ENCODE results near the gene CSF1R. TPM values are rescaled to one million over a fixed set of nuclear protein-coding genes. Genes with fewer than 3 reads are reported as not detected.

The CSF1R gene
- total and polyA plus RNA-seq, 4 donors, result 5.4 to 46.2 (median 22.1) TPM

GRCh38 chr5:150108711-150109514 lies 22.6 kb upstream of the CSF1R start:
- Histone ChIP-seq H3K4me3 (ENCODE audit: low read depth in 1 of 3, low read length in 3 of 3) (no peak overlapping the region), H3K27ac (ENCODE audit: low read depth in 1 of 2, low read length in 2 of 2) (no peak overlapping the region), H3K9me3 (ENCODE audit: control insufficient read depth in 4 of 4, low read length in 3 of 4) (no peaks in the 10 kb centered on the region), H3K4me1 (ENCODE audit: control insufficient read depth in 4 of 4, insufficient read depth in 4 of 4, low read length in 3 of 4) (no peaks in the 10 kb centered on the region), H3K27me3 (ENCODE audit: control insufficient read depth in 4 of 4, insufficient read depth in 4 of 4, low read length in 3 of 4) (no peaks in the 10 kb centered on the region), H3K9ac (ENCODE audit: low read depth in 1 of 2, low read length in 2 of 2) (no peak overlapping the region), H3K36me3 (ENCODE audit: control insufficient read depth in 4 of 4, insufficient read depth in 3 of 4, low read depth in 1 of 4, low read length in 3 of 4) (peaks cover 0 to under 1% (median 0%) of the 10 kb centered on the region in 4 donors)
- WGBS, result 90% methylated on average over 11 of the region's 11 CpGs
- TF ChIP-seq TAF1 (conservative IDR thresholded peaks at IDR 0.05) (no peak), RXRA (IDR thresholded peaks at IDR 0.05) (no peak), JUND (IDR thresholded peaks at IDR 0.05) (no peak), SP1 (IDR thresholded peaks at IDR 0.05) (no peak), HNF4G (IDR thresholded peaks at IDR 0.05) (no peak), RAD21 (IDR thresholded peaks at IDR 0.05) (no peak), NR2F2 (IDR thresholded peaks at IDR 0.05) (no peak), FOXA2 (IDR thresholded peaks at IDR 0.05) (no peak), EGR1 (IDR thresholded peaks at IDR 0.05; ENCODE audit: low read depth in 2 of 2) (no peak), MAX (IDR thresholded peaks at IDR 0.05) (no peak), GABPA (IDR thresholded peaks at IDR 0.05 in 1 of 2, conservative IDR thresholded peaks at IDR 0.05 in 1 of 2) (no peak), CTCF (IDR thresholded peaks at IDR 0.05; ENCODE audit: low read depth, low read length, missing input control) (no peak), YY1 (IDR thresholded peaks at IDR 0.05) (no peak), FOXA1 (IDR thresholded peaks at IDR 0.05) (no peak), HNF4A (conservative IDR thresholded peaks at IDR 0.05) (no peak)
- TF ChIP-seq, protein P1, sequence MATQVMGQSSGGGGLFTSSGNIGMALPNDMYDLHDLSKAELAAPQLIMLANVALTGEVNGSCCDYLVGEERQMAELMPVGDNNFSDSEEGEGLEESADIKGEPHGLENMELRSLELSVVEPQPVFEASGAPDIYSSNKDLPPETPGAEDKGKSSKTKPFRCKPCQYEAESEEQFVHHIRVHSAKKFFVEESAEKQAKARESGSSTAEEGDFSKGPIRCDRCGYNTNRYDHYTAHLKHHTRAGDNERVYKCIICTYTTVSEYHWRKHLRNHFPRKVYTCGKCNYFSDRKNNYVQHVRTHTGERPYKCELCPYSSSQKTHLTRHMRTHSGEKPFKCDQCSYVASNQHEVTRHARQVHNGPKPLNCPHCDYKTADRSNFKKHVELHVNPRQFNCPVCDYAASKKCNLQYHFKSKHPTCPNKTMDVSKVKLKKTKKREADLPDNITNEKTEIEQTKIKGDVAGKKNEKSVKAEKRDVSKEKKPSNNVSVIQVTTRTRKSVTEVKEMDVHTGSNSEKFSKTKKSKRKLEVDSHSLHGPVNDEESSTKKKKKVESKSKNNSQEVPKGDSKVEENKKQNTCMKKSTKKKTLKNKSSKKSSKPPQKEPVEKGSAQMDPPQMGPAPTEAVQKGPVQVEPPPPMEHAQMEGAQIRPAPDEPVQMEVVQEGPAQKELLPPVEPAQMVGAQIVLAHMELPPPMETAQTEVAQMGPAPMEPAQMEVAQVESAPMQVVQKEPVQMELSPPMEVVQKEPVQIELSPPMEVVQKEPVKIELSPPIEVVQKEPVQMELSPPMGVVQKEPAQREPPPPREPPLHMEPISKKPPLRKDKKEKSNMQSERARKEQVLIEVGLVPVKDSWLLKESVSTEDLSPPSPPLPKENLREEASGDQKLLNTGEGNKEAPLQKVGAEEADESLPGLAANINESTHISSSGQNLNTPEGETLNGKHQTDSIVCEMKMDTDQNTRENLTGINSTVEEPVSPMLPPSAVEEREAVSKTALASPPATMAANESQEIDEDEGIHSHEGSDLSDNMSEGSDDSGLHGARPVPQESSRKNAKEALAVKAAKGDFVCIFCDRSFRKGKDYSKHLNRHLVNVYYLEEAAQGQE (IDR thresholded peaks at IDR 0.05), result no peak
- TF ChIP-seq, protein P2, sequence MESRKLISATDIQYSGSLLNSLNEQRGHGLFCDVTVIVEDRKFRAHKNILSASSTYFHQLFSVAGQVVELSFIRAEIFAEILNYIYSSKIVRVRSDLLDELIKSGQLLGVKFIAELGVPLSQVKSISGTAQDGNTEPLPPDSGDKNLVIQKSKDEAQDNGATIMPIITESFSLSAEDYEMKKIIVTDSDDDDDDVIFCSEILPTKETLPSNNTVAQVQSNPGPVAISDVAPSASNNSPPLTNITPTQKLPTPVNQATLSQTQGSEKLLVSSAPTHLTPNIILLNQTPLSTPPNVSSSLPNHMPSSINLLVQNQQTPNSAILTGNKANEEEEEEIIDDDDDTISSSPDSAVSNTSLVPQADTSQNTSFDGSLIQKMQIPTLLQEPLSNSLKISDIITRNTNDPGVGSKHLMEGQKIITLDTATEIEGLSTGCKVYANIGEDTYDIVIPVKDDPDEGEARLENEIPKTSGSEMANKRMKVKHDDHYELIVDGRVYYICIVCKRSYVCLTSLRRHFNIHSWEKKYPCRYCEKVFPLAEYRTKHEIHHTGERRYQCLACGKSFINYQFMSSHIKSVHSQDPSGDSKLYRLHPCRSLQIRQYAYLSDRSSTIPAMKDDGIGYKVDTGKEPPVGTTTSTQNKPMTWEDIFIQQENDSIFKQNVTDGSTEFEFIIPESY (IDR thresholded peaks at IDR 0.05), result no peak
- TF ChIP-seq, protein P3, sequence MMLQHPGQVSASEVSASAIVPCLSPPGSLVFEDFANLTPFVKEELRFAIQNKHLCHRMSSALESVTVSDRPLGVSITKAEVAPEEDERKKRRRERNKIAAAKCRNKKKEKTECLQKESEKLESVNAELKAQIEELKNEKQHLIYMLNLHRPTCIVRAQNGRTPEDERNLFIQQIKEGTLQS (IDR thresholded peaks at IDR 0.05), result no peak
- no peak for DNase-seq (ENCODE audit: low spot score)
